GM19467 (cell line): ENCODE results near the gene PLBD2.

ENCODE experiments used
- ATAC-seq: cut with Tn5 transposase; IDR thresholded peaks from one replicate; pipeline ENCODE4 v1.9.1; 2021; ENCODE audit warnings: mild to moderate bottlenecking, moderate library complexity; ENCODE audit not compliant: unreplicated experiment

PLBD2 gene

GRCh38 chr12:113395119-113395518 is 36.7 kb downstream of the PLBD2 start:
- no peak for ATAC-seq

GRCh38 chr12:113396200-113396599 is 37.8 kb downstream of the PLBD2 start:
- ATAC-seq, result no peak

DNA sequence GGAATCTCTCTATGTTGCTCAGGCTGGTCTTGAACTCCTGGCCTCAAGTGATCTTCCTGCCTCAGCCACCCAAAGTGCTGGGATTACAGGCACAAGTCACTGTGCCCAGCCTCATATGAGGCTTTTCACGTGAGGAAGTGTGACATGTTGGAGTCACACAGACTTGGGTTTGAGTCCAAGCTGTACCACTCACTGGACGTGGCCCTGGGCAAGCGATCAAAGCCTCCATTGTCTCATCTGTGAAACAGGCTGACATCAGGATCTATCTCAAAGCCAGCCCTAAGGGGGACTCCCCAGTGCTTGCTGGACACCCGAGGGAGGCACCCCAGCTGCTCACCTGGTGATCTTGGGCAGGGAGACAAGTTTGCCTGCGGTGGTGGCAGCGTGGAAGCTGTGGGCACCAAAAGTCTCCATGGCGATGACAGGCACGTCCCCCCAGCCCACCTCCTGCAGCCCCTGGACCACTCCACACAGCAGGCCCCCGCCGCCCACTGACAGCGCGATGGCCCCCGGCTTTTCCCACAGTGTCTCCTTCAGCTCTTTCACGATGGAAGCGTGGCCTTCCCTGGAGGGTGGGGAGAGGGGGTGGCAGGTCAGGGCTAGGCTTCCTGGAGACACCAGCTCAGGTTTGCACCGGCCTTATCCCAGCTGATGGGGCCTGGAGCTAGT is 38.6 kb downstream of the PLBD2 start:
- no peak for ATAC-seq

DNA sequence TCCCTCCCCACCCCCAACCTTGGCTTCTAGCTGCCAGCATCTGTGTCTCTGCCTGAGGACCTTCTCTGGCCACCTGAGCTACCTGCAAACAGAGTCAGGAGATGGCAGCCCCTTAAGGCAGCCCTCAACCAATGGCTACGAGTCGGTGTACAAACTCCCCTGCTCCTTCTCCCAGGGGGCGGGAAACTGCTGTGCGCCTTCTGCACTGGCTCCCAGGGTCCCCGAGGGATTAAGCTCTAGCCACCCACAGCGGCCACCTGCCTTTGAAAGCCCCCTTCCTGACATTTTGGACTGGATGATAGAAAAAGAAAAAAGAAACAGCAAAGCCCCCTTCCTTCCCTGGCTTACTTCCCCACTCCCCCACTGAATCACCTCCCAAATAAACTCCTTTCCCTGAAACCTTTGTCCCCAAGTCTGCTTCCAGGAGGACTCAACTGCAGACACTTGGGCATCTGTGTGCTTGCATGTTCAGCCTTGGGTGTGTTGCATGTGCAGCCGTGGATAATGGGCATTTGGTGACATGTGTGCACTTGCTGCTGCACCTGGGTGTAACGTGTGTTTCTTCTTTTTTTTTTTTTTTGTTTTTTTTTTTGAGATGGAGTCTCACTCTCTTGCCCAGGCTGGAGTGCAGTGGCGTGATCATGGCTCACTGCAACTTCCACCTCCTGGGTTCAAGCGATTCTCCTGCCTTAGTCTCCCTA is 39.3 kb downstream of the PLBD2 start:
- ATAC-seq, result no peak

GRCh38 chr12:113398346-113399290 is 40.2 kb downstream of the PLBD2 start:
- no peak for ATAC-seq

DNA sequence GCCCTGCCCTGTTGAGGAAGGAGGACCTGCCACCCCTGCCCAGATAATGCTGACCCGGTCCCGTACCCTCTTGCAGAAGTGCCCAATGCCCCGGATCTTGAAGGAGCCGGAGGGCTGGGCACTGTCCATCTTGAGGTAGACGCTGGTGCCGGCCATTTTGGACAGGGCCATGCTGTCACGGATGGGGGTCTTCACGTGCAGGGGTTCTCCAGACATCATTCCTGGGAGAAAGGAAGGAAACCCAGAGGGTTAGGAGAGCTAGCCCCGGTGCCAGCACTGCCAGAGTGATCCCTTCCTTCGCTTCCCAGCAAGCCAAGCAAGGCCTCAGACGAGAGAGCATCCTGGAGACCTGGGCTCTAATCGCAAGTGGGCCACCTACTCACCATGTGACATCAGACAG is 41.1 kb downstream of the PLBD2 start:
- ATAC-seq, result no peak

DNA sequence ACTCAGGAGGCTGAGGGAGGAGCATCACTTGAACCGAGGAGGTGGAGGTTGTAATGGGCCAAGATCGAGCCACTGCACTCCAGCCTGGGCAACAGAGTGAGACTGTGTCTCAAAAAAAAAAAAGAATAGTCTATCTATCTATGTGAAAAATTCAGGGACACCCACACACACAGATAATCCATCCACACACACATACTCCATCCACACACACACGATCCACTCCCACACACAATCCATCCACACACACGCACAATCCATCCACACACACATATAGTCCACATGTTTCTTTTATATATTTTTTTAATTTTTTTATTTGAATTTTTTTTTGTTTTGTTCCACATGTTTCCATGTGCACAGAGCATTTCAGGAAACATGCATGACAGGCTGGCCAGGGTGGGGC is 42.0 kb downstream of the PLBD2 start:
- no peak for ATAC-seq

DNA sequence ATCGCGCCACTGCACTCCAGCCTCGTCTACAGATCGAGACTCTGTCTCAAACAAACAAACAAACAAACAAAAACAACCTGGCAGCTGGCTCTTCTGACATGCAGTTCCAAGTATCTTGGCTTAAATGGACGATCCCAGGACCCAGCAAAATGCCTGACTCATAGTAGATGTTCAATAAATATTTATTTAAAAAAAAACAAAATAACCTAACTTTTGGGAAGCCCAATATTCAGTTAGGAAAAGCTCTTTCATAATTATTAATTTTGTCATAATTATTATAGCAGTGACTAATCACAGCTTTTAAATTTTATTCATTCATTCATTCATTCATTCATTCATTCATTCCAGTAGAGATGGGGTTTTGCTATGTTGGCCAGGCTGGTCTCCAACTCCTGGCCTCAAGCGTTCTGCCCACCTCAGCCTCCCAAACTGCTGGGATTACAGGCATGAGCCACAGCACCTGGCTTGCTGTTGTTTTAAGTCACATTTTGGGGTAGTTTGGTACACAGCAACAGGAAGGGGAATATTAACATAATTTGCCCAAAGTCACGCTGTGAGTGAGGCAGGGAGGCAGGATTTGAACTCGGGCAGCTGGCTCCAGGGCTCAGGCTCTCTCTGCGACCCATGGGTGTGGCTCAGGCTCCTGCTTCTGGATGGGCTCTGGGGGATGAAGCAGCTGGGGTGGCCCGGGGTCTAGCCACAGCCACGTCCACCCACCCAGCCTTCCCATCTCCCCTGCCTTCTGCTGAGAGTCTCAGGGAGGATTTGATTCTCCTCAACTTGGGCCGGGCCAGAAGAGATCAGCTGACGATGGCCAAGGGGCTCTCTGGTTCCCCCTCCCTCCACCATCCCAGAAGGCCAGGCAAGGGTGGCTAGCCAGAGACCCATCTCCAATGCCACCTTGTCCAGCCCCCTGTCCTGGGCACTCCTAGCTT is 42.9 kb downstream of the PLBD2 start:
- ATAC-seq, result no peak

- no peak for ATAC-seq
Observed at GRCh38 chr12:113402586-113403260, 44.3 kb downstream of the PLBD2 start.

- no peak for ATAC-seq
Observed at GRCh38 chr12:113403435-113404415, 45.3 kb downstream of the PLBD2 start, which contains the start of gene SDS. Gene SDS, minus strand, starts transcription at chr12:113403887. Its CDS starts 4,179 bp downstream, at chr12:113399708.

GRCh38 chr12:113405694-113406093 is 47.3 kb downstream of the PLBD2 start:
- no peak for ATAC-seq

DNA sequence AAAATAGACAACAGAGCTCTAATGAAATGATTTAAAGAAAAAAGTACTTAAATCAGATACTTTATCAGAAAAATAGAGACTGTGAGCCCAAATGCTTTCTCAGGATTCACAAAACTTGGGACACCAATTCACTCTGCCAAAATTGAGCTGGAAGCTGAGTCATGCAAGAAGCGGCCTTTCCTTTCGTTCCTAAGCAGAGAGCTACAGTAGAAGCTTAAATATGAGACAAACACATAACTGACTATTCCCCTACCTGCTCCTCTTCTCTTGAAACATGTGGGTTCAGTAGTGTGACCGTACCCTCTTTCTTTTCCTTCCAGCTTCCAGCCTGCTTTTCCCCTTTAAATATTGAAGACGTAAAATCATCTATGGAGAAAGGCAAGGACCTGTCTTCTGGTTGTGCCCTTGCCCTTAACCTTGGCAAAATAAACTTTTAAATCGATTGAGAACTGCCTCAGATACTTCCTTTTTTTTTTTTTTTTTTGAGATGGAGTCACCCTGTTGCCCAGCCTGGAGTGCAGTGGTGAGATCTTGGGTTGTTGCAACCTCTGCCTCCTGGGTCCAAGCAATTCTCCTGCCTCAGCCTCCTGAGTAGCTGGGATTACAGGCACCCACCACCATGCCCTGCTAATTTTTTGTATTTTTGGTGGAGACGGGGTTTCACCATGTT is 49.7 kb downstream of the PLBD2 start:
- ATAC-seq, result no peak

DNA sequence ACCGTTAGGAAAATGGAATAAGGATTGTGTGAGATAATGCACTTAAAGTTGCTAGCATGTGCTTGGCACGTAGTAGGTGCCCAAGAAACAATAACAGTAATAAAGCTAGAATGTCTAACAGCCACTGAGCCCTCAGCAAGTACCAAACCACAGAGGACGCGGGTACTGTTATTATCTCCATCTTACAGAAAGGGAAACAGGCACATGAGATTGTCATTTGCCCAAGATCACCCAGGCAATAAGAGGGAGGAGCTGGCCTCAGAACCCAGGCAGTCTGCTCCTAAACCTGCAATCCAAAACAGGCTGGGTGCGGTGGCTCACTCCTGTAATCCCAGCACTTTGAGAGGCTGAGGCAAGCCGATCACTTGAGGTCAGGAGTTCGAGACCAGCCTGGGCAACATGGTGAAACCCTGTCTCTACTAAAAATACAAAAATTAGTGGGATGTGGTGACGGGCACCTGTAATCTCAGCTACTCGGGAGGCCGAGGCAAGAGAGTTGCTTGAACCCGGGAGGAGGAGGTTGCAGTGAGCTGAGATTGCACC is 50.4 kb downstream of the PLBD2 start:
- ATAC-seq, result no peak

- no peak for ATAC-seq
Observed at GRCh38 chr12:113409462-113410124, 51.2 kb downstream of the PLBD2 start.

DNA sequence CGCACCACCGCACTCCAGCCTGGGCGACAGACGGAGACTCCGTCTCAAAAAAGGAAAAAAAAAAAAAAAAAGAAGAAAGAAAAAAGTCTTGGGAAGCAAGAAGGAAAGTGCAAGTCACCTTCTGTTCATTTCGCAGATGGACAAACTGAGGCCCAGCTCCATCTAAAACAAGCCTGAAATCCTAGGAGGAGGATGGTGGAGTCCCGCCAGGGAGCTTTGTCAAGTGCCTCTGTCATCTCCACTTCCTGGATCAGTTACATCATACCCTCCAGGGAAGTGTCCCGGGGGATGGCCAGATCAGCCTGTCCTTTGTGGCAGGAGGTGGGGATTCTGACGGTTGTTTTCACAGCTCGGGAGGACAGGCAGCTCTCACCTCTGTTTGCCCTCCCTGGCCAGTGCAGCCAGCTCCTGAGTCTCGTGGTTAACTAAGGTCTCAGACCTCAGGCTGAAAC is 55.1 kb downstream of the PLBD2 start:
- ATAC-seq, result no peak

DNA sequence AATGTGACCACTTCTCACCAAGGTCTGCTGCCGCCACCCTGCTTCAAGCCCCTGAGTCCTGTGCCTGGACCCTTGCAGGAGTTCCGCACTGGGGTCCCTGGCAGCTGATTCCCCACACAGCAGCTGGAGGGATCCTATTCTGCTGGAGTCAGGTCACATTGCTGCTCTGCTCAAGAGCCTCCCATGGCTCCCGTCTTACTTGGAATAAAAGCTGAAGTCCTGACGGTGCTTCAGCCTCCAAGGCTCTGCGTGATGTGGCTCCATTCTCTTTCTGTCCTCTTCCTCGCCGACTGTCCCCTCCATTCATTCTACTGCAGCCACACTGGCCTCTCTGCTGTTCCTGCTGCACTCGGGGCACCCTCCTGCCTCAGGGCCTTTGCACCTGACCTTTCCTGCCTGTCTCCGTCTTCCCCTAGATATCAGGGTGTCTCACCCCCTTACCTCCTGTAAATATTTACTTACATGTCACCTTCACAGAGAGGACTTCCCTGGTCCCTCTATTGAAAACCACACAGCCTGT is 56.2 kb downstream of the PLBD2 start:
- ATAC-seq, result no peak
